Fibroblast of the aortic adventitia (primary cell): ENCODE results near the gene TPM2. TPM values are rescaled to one million over a fixed set of nuclear protein-coding genes. Genes with fewer than 3 reads are reported as not detected.
A peak's percentile ranks its signal among the peaks of the same experiment; 100 is the strongest.

ENCODE experiments used
- DNase-seq: peaks from one replicate; pipeline ENCODE4 v3.0.0-alpha.2; 2010; ENCODE audit warnings: low read depth
- H3K4me3 ChIP-seq: 2 replicates; pipeline ENCODE4 v1.5.1; 2011; ENCODE audit warnings: low read depth, mild to moderate bottlenecking, control low read depth, low read length, moderate library complexity
- CTCF ChIP-seq: IDR thresholded peaks from 2 replicates; pipeline ENCODE4 v1.5.1; 2011; ENCODE audit warnings: mild to moderate bottlenecking, low read length, control low read depth, inconsistent platforms; ENCODE audit not compliant: insufficient read depth
- total RNA-seq: library from RNA; depleted of rRNA; stranded (reverse); fragments of >200 nt; gene quantifications from 2 replicates; pipeline ENCODE4 v1.2.3, GENCODE V29; 2012; ENCODE audit warnings: low replicate concordance

Gene TPM2
- total RNA-seq, 1 donor, result 484 TPM

GRCh38 chr9:35664531-35665470, 24.9 kb downstream of the TPM2 start, which contains the start of gene ARHGEF39:
Gene ARHGEF39, minus strand, starts transcription at chr9:35665195. Its CDS starts 26 bp downstream, at chr9:35665169.
- peak; percentile 12 for TF ChIP-seq CTCF
- peak within 1 kb of the TSS; percentile 75 for H3K4me3 ChIP-seq
- DNase-seq, result peak; percentile 66

- no peak for TF ChIP-seq CTCF
Observed at GRCh38 chr9:35662437-35662836, 27.3 kb downstream of the TPM2 start.

GRCh38 chr9:35661756-35662350, 27.9 kb downstream of the TPM2 start:
- no peak for DNase-seq
- no peak for TF ChIP-seq CTCF
- no peak overlapping the region for H3K4me3 ChIP-seq

More at GRCh38 chr9:35662437-35662836, 27.3 kb downstream of the TPM2 start:
- DNase-seq, result no peak
- no peak overlapping the region for H3K4me3 ChIP-seq

- peak; percentile 54 for DNase-seq
- H3K4me3 ChIP-seq, result no peak overlapping the region
- peak; percentile 56 for TF ChIP-seq CTCF
Observed at GRCh38 chr9:35660966-35661415, 28.7 kb downstream of the TPM2 start.

- DNase-seq, result peak; percentile 85
- no peak for TF ChIP-seq CTCF
- H3K4me3 ChIP-seq, result peak overlapping the region; percentile 94
Observed at GRCh38 chr9:35659340-35659739, 30.4 kb downstream of the TPM2 start.

GRCh38 chr9:35658968-35659220, 30.8 kb downstream of the TPM2 start:
- no peak for TF ChIP-seq CTCF
- peak; percentile 64 for DNase-seq
- peak overlapping the region; percentile 94 for H3K4me3 ChIP-seq
